Vagina (tissue), 2 donors: ENCODE data around the gene UNK. TPM values are rescaled to one million over a fixed set of nuclear protein-coding genes. Genes with fewer than 3 reads are reported as not detected.

Experiments
- DNase-seq, 2 donors: peaks; one replicate each; pipeline ENCODE4 v3.0.0-alpha.2; 2017; ENCODE audit errors: extremely low spot score in 2 of 2
- H3K27ac ChIP-seq: fragments of 200-600 bp; sonication (generic); one replicate; pipeline ENCODE4 v1.5.1; 2019
- H3K27me3 ChIP-seq: fragments of 200-600 bp; sonication (generic); one replicate; pipeline ENCODE4 v1.5.1; 2019
- H3K36me3 ChIP-seq, 2 donors: fragments of 200-600 bp; sonication (generic); one replicate each; pipeline ENCODE4 v1.5.1; 2017 to 2019
- H3K4me1 ChIP-seq: fragments of 200-600 bp; sonication (generic); one replicate; pipeline ENCODE4 v1.5.1; 2019
- H3K4me3 ChIP-seq, 2 donors: fragments of 200-600 bp; sonication (generic); 1 replicate in 1 of 2; 2 replicates in 1 of 2; pipeline ENCODE4 v1.5.1; 2016 to 2019
- H3K9me3 ChIP-seq: fragments of 200-600 bp; sonication (generic); one replicate; pipeline ENCODE4 v1.5.1; 2019
- POLR2A ChIP-seq, 2 donors: fragments of 450-650 bp; IDR thresholded peaks; one replicate each; pipeline ENCODE4 v1.6.1; 2017; ENCODE audit warnings: antibody characterized with exemption in 2 of 2, mild to moderate bottlenecking in 2 of 2, moderate library complexity in 2 of 2
- POLR2AphosphoS5 ChIP-seq, 2 donors: sonication (generic); formaldehyde crosslinking; IDR thresholded peaks; one replicate each; pipeline ENCODE4 v1.9.0; 2017; ENCODE audit warnings: antibody characterized with exemption in 2 of 2, mild to moderate bottlenecking in 2 of 2, low read depth in 1 of 2; ENCODE audit not compliant: insufficient read depth in 1 of 2
- intact Hi-C: fragments of 100-400 bp; cut with DNase I; formaldehyde crosslinking; loops from one replicate; pipeline ENCODE4 v1.15.1; 2023
- total RNA-seq: library from RNA; depleted of rRNA; stranded (reverse); fragments of >200 nt; gene quantifications from one replicate; pipeline ENCODE4 v1.2.3, GENCODE V29; 2016
- TF ChIP-seq, protein P1 (sequence below), 3 experiments: fragments of 450-650 bp in 2 of 3; fragments of 200-600 bp in 1 of 3; sonication (generic) in 1 of 3; IDR thresholded peaks; one replicate each; pipeline ENCODE4 v1.5.1; 2017 to 2019; ENCODE audit warnings: antibody characterized with exemption in 3 of 3, mild to moderate bottlenecking in 2 of 3, moderate library complexity in 2 of 3

The UNK gene
- total RNA-seq, 1 donor from 2014 or later: 35.1 TPM

DNA sequence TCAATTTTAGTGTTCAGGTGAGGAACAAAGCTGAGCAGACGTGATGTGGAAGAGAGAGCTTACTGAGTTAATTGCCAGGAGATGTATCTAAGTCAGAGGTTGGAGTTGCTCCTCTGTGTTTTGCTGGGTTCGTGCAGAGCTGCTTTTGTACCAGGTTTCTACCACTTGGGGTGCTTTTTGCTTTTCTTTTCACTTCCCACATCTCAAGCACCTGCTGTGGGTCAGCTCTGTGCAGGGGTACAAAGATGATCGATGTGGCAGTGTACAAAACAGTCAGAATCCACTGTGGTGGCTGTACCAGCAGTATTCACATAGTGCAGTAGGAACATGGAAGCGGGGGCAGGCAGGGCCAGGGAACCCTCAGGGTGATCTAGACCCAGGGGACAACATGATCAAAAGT lies 14.8 kb downstream of the UNK start:
- intact Hi-C loops: no loop called here
- Histone ChIP-seq H3K4me1 (no peaks in the 10 kb centered on the region), H3K27me3 (no peaks in the 10 kb centered on the region), H3K4me3 (no peak overlapping the region), H3K27ac (no peak overlapping the region), H3K36me3 (peaks cover 0 to 14% of the 10 kb centered on the region in 2 donors), H3K9me3 (no peaks in the 10 kb centered on the region)
- no peak for DNase-seq
- TF ChIP-seq POLR2A (IDR thresholded peaks at IDR 0.05) (no peak), POLR2AphosphoS5 (IDR thresholded peaks at IDR 0.05; ENCODE audit: insufficient read depth in 1 of 2, low read depth in 1 of 2) (no peak)
- TF ChIP-seq, protein P1, sequence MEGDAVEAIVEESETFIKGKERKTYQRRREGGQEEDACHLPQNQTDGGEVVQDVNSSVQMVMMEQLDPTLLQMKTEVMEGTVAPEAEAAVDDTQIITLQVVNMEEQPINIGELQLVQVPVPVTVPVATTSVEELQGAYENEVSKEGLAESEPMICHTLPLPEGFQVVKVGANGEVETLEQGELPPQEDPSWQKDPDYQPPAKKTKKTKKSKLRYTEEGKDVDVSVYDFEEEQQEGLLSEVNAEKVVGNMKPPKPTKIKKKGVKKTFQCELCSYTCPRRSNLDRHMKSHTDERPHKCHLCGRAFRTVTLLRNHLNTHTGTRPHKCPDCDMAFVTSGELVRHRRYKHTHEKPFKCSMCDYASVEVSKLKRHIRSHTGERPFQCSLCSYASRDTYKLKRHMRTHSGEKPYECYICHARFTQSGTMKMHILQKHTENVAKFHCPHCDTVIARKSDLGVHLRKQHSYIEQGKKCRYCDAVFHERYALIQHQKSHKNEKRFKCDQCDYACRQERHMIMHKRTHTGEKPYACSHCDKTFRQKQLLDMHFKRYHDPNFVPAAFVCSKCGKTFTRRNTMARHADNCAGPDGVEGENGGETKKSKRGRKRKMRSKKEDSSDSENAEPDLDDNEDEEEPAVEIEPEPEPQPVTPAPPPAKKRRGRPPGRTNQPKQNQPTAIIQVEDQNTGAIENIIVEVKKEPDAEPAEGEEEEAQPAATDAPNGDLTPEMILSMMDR (IDR thresholded peaks at IDR 0.05): no peak

DNA sequence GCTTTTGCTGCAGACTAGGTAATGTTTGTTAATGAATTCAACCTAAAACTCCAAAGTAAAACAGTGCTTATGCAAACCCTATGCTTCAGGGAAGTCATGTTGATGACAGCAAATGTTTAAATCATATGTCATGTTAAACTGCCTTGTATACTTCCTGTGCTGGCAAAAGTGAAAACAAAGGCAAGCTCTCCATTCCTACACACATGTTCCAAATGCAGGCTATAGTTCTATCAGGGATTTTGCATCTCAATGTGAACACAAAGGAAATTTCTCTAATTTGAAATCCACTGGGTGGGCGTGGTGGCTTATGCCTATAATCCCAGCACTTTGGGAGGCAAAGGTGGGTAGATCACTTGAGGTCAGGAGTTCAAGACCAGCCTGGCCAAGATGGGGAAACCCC lies 19.3 kb downstream of the UNK start:
- TF ChIP-seq POLR2A (IDR thresholded peaks at IDR 0.05): no peak
- TF ChIP-seq, protein P1 (IDR thresholded peaks at IDR 0.05): no peak
- no peak for TF ChIP-seq POLR2AphosphoS5 (IDR thresholded peaks at IDR 0.05; ENCODE audit: insufficient read depth in 1 of 2, low read depth in 1 of 2)
- intact Hi-C loops: no loop called here

DNA sequence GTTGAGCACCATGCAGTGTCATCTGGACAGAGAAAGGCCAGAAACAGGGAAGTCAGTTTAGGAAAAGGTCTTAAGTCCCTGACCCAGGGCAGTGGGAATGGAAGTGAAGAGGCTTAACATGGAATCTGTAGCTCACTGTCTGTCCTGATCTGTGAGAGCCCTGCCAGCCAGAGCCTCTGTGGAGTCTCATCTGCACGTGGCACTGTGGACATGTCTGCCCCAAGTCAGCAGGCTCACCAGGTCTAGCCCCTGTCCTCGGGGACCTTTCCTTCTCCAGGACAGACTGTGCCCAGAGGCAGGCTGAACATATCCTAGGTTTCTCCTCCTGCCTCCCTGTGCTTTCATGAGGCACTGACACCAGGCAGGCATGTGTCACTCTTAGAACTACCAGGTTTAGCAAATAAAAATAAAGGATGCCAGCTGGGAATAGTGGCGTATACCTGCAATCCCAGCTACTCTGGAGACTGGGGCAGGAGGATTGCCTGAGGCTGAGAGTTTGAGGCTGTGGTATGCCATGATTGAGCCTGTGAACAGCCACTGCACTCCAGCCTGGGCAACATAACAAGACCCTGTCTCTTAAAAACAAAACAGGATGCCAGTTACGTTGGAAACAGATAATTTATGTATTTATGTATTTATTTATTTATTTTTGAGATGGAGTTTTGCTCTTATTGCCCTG lies 22.4 kb downstream of the UNK start:
- H3K4me1 ChIP-seq: peaks cover 37% of the 10 kb centered on the region
- no peak overlapping the region for H3K4me3 ChIP-seq
- no peaks in the 10 kb centered on the region for H3K9me3 ChIP-seq
- no peak for TF ChIP-seq POLR2AphosphoS5 (IDR thresholded peaks at IDR 0.05; ENCODE audit: insufficient read depth in 1 of 2, low read depth in 1 of 2)
- no peak for TF ChIP-seq POLR2A (IDR thresholded peaks at IDR 0.05)
- TF ChIP-seq, protein P1 (IDR thresholded peaks at IDR 0.05): no peak
- peaks cover 0 to 15% of the 10 kb centered on the region in 2 donors for H3K36me3 ChIP-seq
- H3K27me3 ChIP-seq: no peaks in the 10 kb centered on the region
- intact Hi-C loops: no loop called here
- DNase-seq: no peak
- peak overlapping the region; percentile 88 for H3K27ac ChIP-seq

More for the DNA sequence above, 19.3 kb downstream of the UNK start:
- Histone ChIP-seq H3K4me1 (peaks cover 18% of the 10 kb centered on the region), H3K27me3 (no peaks in the 10 kb centered on the region), H3K4me3 (no peak overlapping the region), H3K9me3 (no peaks in the 10 kb centered on the region), H3K36me3 (peaks cover 0 to 7% of the 10 kb centered on the region in 2 donors), H3K27ac (no peak overlapping the region)
- no peak for DNase-seq

DNA sequence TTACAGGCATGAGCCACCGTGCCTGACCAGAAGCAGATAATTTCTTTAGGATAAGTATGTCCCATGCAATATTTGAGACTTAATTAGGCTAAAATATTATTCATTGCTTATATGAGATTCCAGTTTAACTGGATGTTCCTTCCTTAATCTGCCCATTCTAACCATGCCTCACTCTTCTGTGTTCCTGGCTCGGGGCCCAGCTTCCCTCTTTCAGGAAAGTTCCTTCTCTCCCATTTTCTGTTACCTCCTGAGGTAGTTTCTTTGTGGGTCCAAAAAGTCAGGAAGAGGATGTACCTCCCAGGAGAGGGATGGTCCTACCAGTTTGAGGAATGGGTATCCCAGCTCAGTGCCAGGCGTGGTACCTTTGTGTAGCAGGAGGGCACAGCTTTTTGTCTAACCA lies 23.3 kb downstream of the UNK start:
- H3K4me1 ChIP-seq: peaks cover 46% of the 10 kb centered on the region
- H3K27ac ChIP-seq: peak overlapping the region; percentile 88
- intact Hi-C loops: no loop called here
- TF ChIP-seq POLR2A (IDR thresholded peaks at IDR 0.05) (no peak), POLR2AphosphoS5 (IDR thresholded peaks at IDR 0.05; ENCODE audit: insufficient read depth in 1 of 2, low read depth in 1 of 2) (peak in 1 of 2 donors; percentile 7)
- DNase-seq: no peak
- H3K36me3 ChIP-seq: peaks cover 0 to 24% of the 10 kb centered on the region in 2 donors
- H3K27me3 ChIP-seq: no peaks in the 10 kb centered on the region
- H3K4me3 ChIP-seq: no peak overlapping the region
- no peaks in the 10 kb centered on the region for H3K9me3 ChIP-seq

DNA sequence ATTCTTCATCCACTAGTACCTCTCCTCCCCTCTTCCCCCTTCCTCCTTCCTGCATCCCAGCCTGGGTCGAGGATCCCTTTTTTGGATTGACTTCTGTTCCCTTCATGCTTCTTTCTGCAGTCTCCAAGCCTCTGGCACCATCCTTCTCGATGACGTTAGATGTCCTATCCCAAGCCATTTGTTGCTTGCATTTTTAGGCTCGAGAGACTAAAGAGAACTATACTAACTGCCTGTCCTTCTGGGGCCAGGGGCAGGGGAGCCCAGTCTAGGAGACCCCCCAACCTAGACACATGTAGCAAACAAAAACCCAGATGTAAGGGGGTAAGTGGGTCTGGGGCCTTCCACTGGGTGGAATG lies 23.9 kb downstream of the UNK start:
- H3K4me1 ChIP-seq: peaks cover 53% of the 10 kb centered on the region
- peak overlapping the region; percentile 88 for H3K27ac ChIP-seq
- TF ChIP-seq, protein P1 (IDR thresholded peaks at IDR 0.05): no peak
- no peak for TF ChIP-seq POLR2AphosphoS5 (IDR thresholded peaks at IDR 0.05; ENCODE audit: insufficient read depth in 1 of 2, low read depth in 1 of 2)
- TF ChIP-seq POLR2A (IDR thresholded peaks at IDR 0.05): no peak
- no peak overlapping the region for H3K4me3 ChIP-seq
- DNase-seq: no peak
- intact Hi-C loops: no loop called here
- no peaks in the 10 kb centered on the region for H3K27me3 ChIP-seq
- peaks cover 0 to 31% of the 10 kb centered on the region in 2 donors for H3K36me3 ChIP-seq
- H3K9me3 ChIP-seq: no peaks in the 10 kb centered on the region
